ENCODE data around the gene WNT1. TPM values are rescaled to one million over a fixed set of nuclear protein-coding genes. Genes with fewer than 3 reads are reported as not detected.
A peak's percentile ranks its signal among the peaks of the same experiment; 100 is the strongest.

Gene WNT1
- total RNA-seq, 1 donor = not detected

- no peak for DNase-seq (ENCODE audit: low read depth)
- TF ChIP-seq CTCF (IDR thresholded peaks at IDR 0.05; ENCODE audit: insufficient read depth, low read depth, low read length) = no peak
- H3K4me3 ChIP-seq (ENCODE audit: low read depth, low read length) = no peak overlapping the region
Observed at GRCh38 chr12:48986720-48987291, 8.7 kb downstream of the WNT1 start.

GRCh38 chr12:48988030-48988649 is 10.0 kb downstream of the WNT1 start:
- DNase-seq (ENCODE audit: low read depth) = peak; percentile 56
- H3K4me3 ChIP-seq (ENCODE audit: low read depth, low read length) = no peak overlapping the region
- peak; percentile 88 for TF ChIP-seq CTCF (IDR thresholded peaks at IDR 0.05; ENCODE audit: insufficient read depth, low read depth, low read length)

- no peak for TF ChIP-seq CTCF (IDR thresholded peaks at IDR 0.05; ENCODE audit: insufficient read depth, low read depth, low read length)
- no peak overlapping the region for H3K4me3 ChIP-seq (ENCODE audit: low read depth, low read length)
- DNase-seq (ENCODE audit: low read depth) = no peak
Observed at GRCh38 chr12:48990552-48990951, 12.4 kb downstream of the WNT1 start.

GRCh38 chr12:48991247-48992050 is 13.3 kb downstream of the WNT1 start:
- TF ChIP-seq CTCF (IDR thresholded peaks at IDR 0.05; ENCODE audit: insufficient read depth, low read depth, low read length) = no peak
- H3K4me3 ChIP-seq (ENCODE audit: low read depth, low read length) = no peak overlapping the region
- DNase-seq (ENCODE audit: low read depth) = no peak

DNA sequence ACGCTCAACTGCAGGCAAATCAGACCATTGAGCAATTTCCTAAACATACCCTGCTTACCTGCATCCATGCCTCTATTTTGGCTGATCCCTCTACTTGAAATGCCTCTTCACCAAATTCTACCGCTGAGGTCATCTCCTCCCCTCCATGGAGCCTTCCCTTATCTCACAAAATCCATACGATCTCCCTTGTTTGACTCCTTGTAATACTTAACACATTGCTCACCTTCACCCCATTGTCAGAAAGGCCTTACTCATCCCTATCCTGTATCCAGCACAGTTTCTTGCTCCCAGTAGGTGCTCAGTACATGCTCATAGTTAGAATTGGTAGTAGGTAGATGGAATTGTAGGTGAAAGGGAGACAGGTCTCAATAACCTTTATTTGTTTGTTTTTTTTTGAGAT is 15.7 kb downstream of the WNT1 start:
- no peak overlapping the region for H3K4me3 ChIP-seq (ENCODE audit: low read depth, low read length)
- DNase-seq (ENCODE audit: low read depth) = no peak
- TF ChIP-seq CTCF (IDR thresholded peaks at IDR 0.05; ENCODE audit: insufficient read depth, low read depth, low read length) = no peak

GRCh38 chr12:48994224-48995085 is 16.3 kb downstream of the WNT1 start:
- DNase-seq (ENCODE audit: low read depth) = no peak

More at GRCh38 chr12:48994224-48995085, 16.3 kb downstream of the WNT1 start:
- no peak overlapping the region for H3K4me3 ChIP-seq (ENCODE audit: low read depth, low read length)
- TF ChIP-seq CTCF (IDR thresholded peaks at IDR 0.05; ENCODE audit: insufficient read depth, low read depth, low read length) = no peak
